Smooth muscle cell of trachea (primary cell): ENCODE results near the gene ANAPC16. TPM values are rescaled to one million over a fixed set of nuclear protein-coding genes. Genes with fewer than 3 reads are reported as not detected.

Experiments used
- total RNA-seq: library from RNA; depleted of rRNA; stranded (reverse); fragments of >200 nt; gene quantifications from 2 replicates; pipeline ENCODE4 v1.2.1, GENCODE V29; 2014

The ANAPC16 gene
- 45.7 and 53.1 TPM in 2 replicates for total RNA-seq

GRCh38 chr10:72215611-72216549 lies at the start of gene ANAPC16, which contains the start of gene ASCC1:
Gene ANAPC16, plus strand, starts transcription at chr10:72216012. Its CDS starts 7,903 bp downstream, at chr10:72223915.
Gene ASCC1, minus strand, starts transcription at chr10:72216276. Its CDS starts 2,978 bp downstream, at chr10:72213298.

DNA sequence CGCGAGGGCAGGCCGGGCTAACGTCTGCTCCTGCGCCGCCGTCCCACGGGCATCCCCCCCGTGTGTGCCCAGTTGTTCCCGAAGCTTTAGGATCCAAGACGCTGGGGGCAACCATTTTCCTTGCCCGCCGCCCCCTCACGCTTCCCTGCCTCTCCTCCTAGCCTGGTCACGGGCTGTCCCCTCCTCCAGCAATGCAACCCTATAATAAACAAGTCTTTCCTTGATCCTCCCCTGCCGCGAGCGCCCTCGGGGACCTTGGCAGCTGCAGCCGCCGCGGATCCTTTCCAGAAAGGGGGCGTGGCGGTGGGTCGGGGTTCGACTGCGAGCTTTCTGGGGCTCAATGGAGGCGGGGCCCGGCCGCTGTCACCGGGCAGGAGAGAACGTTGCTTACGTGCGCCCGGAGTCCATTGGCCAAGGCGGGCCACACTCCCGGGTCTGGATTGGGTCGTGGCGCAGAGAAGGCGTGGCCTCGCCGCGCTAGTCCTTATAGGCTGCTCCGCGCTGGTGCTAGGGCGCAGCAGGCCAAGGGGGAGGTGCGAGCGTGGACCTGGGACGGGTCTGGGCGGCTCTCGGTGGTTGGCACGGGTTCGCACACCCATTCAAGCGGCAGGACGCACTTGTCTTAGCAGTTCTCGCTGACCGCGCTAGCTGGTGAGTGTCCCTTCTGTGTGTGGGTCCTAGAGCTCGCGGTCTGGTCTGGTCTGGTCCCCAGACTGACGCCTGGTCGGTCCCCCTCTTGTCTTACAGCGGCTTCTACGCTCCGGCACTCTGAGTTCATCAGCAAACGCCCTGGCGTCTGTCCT lies 57.8 kb downstream of the ANAPC16 start, which contains the start of gene DDIT4:
TSS of gene DDIT4 (plus strand) at position 515 of the 803 bp plus-strand sequence. CDS start 293 bp downstream, outside the sequence.

Other genes with a start within 250 kb of the ANAPC16 start
- 0.83 and 1.6 TPM in 2 replicates for gene SPOCK2, start 127.5 kb upstream of the ANAPC16 start, total RNA-seq
- 38.3 and 44.8 TPM in 2 replicates for gene ASCC1, start 264 bp downstream of the ANAPC16 start, total RNA-seq
- 267 and 437 TPM in 2 replicates for gene DDIT4, start 57.9 kb downstream of the ANAPC16 start, total RNA-seq
- gene DNAJB12, start 138.9 kb downstream of the ANAPC16 start, total RNA-seq, result 27.5 and 30.1 TPM in 2 replicates